DMS53 treated with DMSO at 0.1 percent for 48 hours (cell line): ENCODE results near the gene LMF2.

ENCODE experiments used
- DNase-seq: peaks from one replicate; lab custom pipeline; 2025; ENCODE audit not compliant: unreplicated experiment; lab: John Stamatoyannopoulos, UW

LMF2 gene

DNA sequence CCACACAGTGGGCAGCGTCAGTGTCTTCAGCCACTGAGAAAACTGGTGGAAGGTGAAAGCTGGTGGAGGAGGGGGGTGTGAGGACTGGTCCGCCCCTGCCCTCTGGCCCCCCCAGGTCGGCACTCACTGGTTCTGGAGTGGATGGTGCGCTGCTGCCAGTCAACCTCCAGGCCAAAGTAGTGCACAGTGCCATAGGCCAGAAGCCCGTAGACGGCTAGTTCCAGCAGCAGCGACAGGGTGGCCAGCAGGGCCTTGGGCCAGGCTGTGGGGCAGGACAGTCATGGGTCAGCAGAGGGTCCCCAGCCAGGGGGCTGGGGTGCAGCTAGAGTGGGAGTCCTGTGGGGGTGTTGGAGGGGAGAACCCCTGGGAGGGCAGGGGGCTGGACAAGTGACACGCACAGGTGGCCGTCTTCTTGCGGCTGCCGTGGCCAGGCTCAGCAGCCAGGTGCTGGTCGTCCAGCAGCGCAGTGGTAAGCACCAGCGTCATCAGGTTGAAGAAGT is 2.2 kb downstream of the LMF2 start:
- DNase-seq, result no peak

DNA sequence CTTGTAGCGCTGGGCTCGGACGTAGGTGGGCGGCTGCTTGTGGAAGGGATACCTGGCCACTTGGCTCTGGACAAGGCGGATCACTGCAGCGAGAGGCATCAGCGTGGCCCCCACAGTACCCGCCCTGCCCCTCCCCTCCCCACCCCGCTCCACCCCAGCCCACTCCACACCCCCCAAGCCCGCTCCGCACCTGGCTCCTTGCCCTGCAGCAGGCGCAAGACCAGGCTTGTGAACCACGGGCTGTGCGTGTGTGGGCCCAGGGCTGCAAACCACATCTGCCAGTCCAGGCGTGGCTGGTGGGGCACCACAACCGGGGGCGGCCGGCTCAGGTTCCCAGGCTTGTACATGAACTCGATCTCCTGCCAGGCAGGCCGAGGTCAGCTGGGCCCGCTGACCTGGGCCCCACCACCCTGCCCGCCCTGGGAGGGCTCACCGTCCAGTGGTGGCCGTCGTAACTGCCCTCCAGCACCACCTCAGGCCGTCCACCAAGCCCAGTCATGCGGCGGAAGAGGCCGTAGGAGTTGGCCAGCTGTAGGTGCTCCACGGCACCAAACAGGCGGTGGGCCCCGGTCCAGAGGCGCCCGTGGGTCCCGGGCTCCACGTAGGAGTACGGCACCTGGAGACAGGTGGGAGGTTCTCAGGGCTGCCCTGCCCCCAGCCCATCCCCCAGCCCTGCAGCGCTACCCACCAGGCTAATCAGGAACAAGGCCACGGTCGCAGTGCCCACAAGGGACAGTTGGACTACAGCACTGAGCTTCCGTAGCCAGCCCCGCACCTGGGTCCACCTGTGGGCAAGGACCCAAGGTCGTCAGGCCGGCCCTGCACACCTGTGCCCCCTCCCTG is 2.9 kb downstream of the LMF2 start:
- DNase-seq, result no peak

DNA sequence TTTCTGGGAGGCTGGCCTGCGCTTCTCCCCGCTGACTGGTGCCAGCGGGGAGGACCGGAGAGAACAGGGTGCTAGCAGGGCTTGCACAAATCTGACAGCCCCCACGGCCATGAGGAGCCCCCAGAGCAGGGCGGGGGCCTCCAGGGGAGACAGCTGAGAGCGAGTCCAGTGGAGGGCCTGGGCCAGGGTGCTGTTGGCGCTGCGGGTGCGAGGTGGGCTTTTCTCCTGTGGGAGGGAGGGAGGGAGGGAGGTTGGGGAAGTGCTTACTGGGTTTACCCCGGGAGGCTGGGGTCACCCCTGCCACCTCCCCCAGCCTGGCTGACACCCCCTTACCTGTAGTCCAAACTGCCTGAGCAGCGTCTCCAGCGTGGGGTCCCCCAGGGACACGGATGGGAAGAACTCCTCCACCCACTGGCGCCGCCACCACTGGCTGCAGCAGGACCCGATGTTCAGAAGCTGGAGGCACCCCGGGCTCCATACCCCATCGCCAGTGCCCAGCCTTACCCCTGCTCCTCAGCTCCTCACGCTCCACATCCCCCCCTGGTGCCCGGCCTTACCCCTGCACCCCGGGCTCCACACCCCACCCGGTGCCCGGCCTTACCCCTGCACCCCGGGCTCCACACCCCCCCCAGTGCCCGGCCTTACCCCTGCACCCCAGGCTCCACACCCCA is 3.9 kb downstream of the LMF2 start:
- no peak for DNase-seq

DNA sequence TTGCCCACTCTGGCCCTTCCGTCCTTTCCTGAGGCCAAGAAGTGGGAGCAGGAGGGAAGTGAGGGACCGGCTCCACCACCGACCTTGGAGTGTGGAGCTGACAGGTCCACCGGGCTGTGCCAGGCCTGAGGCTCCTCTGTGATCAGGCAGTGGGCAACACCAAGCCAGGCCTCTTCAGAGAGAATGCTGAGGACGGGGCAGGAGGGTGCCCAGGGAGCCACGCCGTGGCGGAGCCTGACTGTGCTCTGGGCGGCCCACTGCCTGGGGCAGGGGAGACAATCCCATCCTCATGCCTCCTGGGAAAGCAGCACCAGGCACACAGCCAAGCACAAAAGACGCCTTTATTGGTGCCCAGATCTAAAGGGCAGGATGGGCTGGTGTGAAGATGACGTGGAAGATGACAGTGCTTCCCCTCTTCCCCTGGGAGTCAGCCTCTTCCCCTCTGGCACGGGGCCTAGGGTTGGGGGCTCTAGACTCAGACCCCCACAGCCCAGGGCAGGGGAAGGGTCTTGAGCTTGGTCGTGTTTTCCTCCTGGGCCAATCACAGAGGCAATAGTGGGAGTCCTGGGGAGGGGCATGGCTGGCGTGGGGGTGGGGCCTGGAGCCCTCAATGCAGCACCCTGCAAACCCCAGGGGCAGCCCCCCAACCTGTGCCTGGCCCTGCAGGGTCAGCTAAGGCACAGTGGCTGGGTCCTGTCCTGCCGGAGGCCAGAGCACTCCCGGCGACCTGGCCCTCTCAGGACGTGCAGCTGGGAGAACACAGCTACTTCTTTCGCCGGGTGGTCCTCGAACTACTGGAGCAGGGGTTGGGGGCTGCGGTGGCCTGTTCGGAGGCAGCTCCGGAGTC is 4.7 kb downstream of the LMF2 start:
- DNase-seq, result no peak

DNA sequence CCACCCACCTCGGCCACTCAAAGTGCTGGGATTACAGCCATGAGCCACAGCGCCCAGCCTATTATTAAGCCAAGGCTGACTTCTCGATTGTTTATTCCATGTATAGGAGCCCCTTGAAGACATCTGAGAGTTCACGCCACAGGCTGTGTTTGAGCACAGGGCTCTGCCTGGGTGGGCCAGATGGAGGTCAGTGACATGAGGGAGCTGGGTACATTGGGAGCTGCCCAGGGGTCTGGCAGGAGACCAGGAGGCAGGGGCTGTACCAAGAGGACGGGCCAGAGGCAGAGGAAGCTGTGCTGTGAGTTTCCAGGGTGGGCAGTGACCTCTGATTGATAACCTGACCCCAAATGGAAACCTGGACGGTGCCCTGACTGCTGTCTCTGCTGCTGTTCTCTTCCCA is 5.4 kb downstream of the LMF2 start:
- no peak for DNase-seq

DNA sequence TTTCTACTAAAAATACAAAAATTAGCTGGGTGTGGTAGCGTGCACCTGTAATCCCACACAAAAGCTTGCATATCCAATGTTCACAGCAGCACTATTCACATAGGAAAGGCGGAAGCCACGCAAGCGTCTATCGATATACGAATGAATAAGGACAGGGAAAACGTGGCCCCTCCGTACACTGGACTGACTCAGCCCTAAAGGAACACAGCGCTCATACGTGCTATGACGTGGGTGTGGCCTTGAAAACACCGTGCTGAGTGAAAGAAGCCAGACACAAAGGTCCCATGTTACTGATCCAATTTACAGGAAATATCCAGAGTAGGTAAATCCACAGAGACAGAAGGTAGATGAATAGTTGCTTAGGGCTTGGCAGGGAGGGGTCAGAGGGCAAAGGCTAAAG is 7.0 kb downstream of the LMF2 start:
- DNase-seq, result no peak

DNA sequence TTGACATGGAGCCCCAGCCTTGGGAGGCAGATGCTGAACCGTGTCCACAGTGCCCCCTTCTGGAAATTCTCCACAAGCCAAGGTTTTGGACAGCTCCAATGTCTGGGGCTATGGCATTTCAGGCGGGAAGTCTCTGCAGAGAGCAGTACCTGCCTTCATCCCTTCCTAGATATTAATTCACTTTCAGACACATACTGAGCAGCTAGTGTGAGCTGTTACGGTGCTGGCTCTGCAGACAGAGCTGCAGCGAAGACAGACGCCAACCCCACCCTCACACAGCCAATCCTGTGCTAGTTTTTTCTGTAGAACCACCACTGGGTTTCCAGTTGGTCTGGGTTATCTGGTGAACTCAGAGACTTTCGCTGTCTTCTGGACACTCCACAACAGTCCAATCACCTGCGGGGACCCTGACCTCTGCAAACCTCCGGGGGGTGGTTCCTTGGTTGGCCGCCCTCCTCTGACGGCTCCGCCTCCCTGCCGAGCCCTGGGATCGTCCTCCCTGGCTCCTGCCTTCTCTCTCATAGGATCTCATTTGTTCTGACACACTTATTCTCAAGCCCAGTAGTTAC is 9.1 kb downstream of the LMF2 start:
- DNase-seq, result peak; percentile 72

DNA sequence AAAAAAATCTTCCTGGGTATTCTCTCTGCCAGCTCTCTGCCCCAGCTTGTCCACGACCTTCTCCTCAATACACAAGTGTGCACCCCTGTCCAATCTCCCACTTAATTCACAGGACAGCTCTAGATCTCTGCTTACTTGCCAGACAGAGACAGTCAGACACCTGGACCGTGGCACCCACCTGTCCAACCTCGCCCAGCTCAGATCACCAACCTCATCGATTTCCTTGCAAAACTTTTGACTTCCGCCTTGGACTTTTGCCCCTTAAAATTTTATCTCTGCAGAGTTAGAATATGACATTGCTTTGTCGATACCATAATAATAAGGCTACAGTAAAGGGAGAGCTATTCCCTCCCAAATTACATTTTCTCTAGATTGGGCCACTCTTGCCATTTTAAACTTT is 10.4 kb downstream of the LMF2 start:
- no peak for DNase-seq

DNA sequence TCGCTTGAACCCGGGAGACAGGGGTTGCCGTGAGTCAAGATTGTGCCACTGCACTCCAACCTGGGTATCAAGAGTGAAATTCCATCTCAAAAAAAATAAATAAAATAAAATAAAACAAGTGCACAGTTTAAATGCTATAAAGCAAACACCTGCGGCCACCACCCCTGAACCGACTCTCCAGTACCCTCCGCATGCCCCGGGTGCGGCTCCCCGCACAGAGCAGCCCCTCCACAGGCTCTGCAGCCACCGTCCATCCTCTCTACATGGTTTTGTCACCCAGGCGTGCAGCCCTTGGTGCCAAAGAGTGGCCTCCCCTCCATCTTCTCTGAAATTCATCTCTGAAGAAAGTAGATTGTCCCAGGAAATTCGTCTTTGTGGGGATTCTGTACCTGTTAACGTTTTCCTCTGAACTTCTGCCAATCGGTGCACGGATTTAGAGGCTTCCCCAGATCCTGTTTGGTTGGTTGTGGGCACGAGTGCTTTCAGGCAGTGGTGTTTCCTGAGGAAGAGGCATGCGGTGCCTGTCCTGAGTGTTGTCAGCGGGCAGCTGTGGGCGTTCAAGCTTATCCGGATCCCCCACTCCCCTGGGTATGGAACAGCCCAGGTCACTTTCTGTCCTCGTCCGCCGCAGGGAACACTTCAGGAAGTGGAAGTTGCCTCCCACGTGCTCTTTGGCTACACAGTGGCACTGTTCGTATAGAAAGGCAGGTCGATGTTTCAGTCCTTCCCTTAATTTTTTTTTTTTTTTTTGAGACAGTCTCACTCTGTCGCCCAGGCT is 16.8 kb downstream of the LMF2 start:
- no peak for DNase-seq

DNA sequence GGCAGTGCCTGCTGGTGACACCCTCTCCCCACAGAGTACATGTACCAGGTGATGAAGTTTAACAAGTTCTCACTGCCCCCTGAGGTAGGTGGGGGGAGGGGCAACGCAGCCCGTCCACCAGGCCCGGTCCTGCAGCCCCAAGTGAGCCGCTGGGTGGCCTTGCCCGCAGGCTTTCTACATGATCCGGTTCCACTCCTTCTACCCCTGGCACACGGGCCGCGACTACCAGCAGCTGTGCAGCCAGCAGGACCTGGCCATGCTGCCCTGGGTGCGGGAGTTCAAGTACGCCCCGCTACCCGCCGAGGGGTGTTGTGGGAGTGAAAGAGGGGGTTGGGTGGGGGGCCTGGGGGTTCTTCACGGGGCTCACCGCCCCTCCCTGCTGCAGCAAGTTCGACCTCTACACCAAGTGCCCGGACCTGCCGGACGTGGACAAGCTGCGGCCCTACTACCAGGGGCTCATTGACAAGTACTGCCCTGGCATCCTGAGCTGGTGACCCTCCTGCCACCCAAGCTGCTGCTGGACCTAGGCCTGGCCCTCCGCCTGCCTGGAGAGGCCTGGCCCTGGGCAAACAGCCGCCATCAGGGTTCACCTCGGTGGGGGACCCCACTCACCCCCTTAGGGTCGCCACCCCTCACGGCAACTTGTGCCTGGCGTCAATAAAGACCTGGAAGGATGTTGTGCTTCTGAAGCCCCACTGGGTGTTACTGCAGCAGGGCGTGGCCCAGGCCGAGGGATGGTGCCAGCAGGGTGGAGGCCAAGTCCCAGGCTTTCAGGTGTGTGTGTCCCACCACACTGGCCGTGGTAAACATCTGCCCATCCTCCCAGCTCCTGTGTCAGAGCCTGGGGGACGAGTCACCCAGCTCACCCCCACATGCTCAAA is 17.9 kb downstream of the LMF2 start:
- no peak for DNase-seq

DNA sequence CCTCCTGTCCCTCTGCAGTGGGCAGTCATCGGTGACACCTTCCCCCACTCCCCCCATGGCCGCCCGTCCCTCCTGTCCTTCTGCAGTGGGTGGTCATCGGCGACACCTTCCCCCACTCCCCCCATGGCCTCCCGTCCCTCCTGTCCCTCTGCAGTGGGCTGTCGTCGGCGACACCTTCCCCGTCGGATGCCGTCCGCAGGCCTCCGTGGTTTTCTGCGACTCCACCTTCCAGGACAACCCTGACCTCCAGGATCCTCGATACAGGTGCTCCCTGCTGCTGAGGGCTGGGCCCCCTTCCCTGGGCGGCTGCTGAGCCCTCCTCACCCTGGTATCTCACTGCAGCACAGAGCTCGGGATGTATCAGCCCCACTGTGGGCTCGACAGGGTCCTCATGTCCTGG is 18.6 kb downstream of the LMF2 start:
- no peak for DNase-seq

DNA sequence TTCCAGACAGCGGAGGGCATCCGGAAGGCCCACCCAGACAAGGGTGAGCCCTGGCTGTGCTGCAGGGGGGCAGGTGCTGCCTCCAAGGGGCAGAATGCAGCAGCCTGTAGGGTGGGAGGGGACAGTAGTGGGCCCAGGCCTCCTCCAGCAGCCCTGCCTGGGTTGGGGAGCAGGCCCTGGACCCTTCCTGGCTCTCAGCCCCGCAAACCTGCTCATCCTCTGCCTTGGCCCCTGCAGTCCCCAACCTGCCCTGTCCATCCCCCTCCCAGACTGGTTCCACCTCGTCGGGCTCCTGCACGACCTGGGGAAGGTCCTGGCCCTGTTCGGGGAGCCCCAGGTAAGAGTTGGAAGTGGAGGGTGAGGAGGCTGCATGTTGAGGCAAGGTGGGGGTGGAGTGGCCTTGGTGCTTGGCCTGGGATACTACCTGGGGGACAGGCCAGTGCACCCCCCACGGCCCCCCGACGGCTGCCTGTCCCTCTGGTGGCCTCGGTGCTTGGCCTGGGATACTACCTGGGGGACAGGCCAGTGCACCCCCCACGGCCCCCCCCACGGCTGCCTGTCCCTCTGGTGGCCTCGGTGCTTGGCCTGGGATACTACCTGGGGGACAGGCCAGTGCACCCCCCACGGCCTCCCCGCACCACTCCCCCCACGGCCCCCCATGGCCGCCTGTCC is 19.4 kb downstream of the LMF2 start:
- DNase-seq, result no peak

DNA sequence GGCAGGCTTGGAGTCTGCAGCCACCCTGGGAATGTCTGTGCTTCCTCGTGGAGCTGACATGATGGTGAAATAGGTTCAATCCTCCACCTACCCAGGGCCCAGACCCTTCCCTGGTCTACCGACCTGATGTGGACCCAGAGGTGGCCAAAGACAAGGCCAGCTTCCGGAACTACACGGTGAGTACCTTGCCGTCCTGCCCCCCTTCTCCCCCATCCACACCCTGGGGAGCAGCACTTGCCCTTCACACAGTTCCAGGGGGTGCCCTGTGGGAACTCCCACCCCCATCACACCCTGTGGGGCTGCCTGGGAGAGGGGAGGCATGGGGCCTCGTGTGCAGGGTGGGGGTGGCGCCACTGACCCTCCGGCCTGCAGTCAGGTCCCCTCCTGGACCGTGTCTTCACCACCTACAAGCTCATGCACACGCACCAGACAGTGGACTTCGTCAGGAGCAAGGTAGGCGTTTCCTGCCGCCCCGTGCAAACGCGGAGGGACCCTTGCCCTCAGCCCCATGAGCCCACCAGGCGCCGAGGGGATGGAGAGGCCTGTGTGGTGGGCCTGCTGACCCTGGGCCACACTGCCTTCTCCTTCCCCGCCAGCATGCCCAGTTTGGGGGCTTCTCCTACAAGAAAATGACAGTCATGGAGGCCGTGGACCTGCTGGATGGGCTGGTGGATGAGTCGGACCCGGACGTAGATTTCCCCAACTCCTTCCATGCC is 20.1 kb downstream of the LMF2 start:
- no peak for DNase-seq

DNA sequence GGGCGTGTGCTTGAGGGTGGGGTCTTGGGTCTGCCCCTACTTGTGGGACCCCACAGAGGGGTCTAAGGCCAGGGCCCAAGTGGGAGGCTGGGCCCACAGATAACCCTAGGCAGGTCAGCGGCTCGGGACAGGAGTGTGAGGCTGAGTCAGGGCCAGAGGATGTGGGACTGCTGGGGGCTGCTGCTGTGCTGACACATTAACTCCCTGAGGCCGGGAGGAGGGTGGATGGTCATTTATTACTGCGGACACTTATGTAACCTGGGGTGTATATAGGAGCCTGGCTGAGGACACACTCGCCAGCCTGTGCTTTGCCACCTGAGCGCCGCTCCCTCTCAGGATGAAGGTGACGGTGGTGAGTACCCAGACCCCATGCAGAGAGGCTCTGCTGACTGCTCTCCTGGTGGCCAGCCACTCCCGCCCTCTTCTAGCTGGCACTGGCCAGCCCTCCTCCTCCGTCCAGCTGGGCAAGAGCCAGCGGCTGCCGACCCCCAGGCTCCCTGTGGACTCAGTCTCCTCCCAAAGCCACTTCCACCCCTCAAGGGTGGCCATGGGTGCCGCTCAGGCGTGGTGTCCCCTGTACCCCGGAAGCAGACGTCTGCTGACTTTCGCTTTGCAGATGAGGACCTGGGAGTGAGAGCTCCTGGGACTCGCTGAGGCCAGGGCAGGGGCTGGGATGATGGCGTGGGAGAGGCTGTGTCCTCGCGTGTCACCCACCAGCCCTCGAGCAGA is 20.8 kb downstream of the LMF2 start, which contains the start of gene MIOX:
Gene MIOX (plus strand): TSS at position 299 of the 729 bp plus-strand sequence. CDS start 39 bp downstream, at position 338.
- DNase-seq, result no peak

DNA sequence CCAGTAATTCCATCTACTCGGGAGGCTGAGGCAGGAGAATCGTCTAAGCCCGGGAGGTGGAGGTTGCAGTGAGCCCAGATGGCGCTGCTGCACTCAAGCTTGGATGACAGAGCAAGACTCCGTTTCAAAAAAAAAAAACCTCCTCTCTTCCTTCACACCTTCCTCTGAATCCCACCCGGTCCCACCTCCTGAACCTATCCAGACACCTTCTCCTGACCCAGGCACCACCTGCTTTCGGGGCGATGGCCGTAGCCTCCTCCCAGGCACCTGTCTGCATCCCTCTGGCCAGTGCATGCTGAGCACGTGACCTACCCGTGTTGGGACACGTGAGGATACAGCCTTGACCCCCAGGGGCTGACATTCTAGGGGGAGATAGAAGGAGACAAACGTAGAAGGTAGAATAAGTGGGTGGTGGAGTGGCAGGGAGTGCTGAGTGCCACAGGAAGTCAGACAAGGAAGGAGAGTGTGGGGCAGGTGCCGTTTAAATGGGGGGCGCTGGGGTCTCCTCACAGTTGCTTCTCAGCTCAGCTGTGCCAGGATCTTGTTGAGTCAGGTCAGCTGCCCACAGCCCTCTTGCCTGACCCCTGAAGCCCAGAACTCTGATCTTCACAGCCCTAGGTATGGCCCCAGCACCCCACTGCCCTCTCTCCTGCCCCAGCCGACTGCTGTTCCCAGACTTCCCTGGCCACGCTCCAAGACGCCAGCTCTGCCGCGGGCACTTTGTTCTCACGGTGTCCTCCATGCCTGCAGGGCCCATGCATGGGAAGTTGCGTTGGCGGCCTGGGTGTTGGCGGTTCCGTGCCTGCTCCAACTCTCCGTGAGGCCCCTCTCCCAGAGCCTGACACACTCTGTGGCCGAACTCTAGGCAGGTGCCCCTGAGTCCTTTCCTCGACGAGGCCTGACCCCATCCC is 22.0 kb downstream of the LMF2 start:
- DNase-seq, result peak; percentile 20
